H9 (cell line): Measurements from ENCODE around the gene RAB7B. TPM values are rescaled to one million over a fixed set of nuclear protein-coding genes. Genes with fewer than 3 reads are reported as not detected.

Experiments used
- DNase-seq: peaks from one replicate; pipeline ENCODE4 v3.0.0-alpha.2; 2017
- H2AFZ ChIP-seq: one replicate; pipeline ENCODE4 v1.6.1; 2013; ENCODE audit warnings: mild to moderate bottlenecking, low read length, control low read depth, moderate library complexity
- H2AK5ac ChIP-seq: 2 replicates; pipeline ENCODE4 v1.6.1; 2013; ENCODE audit warnings: low read length, control low read depth, mixed read lengths; ENCODE audit not compliant: insufficient read length
- H2BK120ac ChIP-seq: one replicate; pipeline ENCODE4 v1.6.1; 2013; ENCODE audit warnings: low read depth, mild to moderate bottlenecking, low read length, control low read depth, inconsistent platforms; ENCODE audit not compliant: poor library complexity, severe bottlenecking
- H2BK12ac ChIP-seq: 2 replicates; pipeline ENCODE4 v1.6.1; 2013; ENCODE audit warnings: low read length, control low read depth, mixed read lengths, low read depth; ENCODE audit not compliant: insufficient read length
- H2BK15ac ChIP-seq: 2 replicates; pipeline ENCODE4 v1.6.1; 2013; ENCODE audit warnings: low read depth, low read length, control low read depth
- H2BK20ac ChIP-seq: one replicate; pipeline ENCODE4 v1.6.1; 2013; ENCODE audit warnings: low read depth, mild to moderate bottlenecking, low read length, control low read depth, inconsistent platforms; ENCODE audit not compliant: poor library complexity, severe bottlenecking
- H2BK5ac ChIP-seq: 2 replicates; pipeline ENCODE4 v1.6.1; 2013; ENCODE audit warnings: low read length, control low read depth, mixed read lengths; ENCODE audit not compliant: insufficient read length
- H3K14ac ChIP-seq: 2 replicates; pipeline ENCODE4 v1.6.1; 2013; ENCODE audit warnings: low read length, control low read depth; ENCODE audit not compliant: insufficient read depth
- H3K18ac ChIP-seq: 2 replicates; pipeline ENCODE4 v1.6.1; 2013; ENCODE audit warnings: low read depth, mild to moderate bottlenecking, mixed read lengths, low read length, control low read depth; ENCODE audit not compliant: insufficient read length
- H3K23ac ChIP-seq: 2 replicates; pipeline ENCODE4 v1.6.1; 2013; ENCODE audit warnings: low read length, control low read depth, mixed read lengths, low read depth; ENCODE audit not compliant: insufficient read length
- H3K23me2 ChIP-seq: 2 replicates; pipeline ENCODE4 v1.6.1; 2013; ENCODE audit warnings: low read depth, mild to moderate bottlenecking, mixed read lengths, low read length, control low read depth; ENCODE audit not compliant: insufficient read length, poor library complexity, severe bottlenecking
- H3K27ac ChIP-seq: 2 replicates; pipeline ENCODE4 v1.5.1; 2013; ENCODE audit warnings: low read length, control low read depth, mixed read lengths, low read depth; ENCODE audit not compliant: insufficient read length
- H3K27me3 ChIP-seq: 2 replicates; pipeline ENCODE4 v1.6.1; 2013; ENCODE audit warnings: low read length, control low read depth, inconsistent platforms; ENCODE audit not compliant: insufficient read depth
- H3K4ac ChIP-seq: 2 replicates; pipeline ENCODE4 v1.6.1; 2013; ENCODE audit warnings: low read depth, mild to moderate bottlenecking, control low read depth, inconsistent platforms, low read length, moderate library complexity
- H3K4me1 ChIP-seq: 2 replicates; pipeline ENCODE4 v1.6.1; 2013; ENCODE audit warnings: low read length, control low read depth, inconsistent platforms; ENCODE audit not compliant: insufficient read depth
- H3K4me2 ChIP-seq: 2 replicates; pipeline ENCODE4 v1.6.1; 2013; ENCODE audit warnings: low read length, control low read depth, mixed read lengths; ENCODE audit not compliant: insufficient read length, insufficient read depth
- H3K56ac ChIP-seq: 2 replicates; pipeline ENCODE4 v1.6.1; 2013; ENCODE audit warnings: low read depth, mild to moderate bottlenecking, mixed read lengths, low read length, control low read depth; ENCODE audit not compliant: insufficient read length
- H3K79me1 ChIP-seq: 2 replicates; pipeline ENCODE4 v1.6.1; 2013; ENCODE audit warnings: low read depth, mild to moderate bottlenecking, moderate library complexity, low read length, control low read depth, inconsistent platforms; ENCODE audit not compliant: insufficient read depth, poor library complexity, severe bottlenecking
- H3K79me2 ChIP-seq: 2 replicates; pipeline ENCODE4 v1.6.1; 2013; ENCODE audit warnings: low read length, control low read depth, inconsistent platforms; ENCODE audit not compliant: insufficient read depth
- H3K9ac ChIP-seq: 2 replicates; pipeline ENCODE4 v1.6.1; 2013; ENCODE audit warnings: low read length, control low read depth, mixed read lengths; ENCODE audit not compliant: insufficient read length; ENCODE audit errors: extremely low read depth
- H3K9me3 ChIP-seq: one replicate; pipeline ENCODE4 v1.6.1; 2013; ENCODE audit warnings: low read depth, low read length, inconsistent platforms; ENCODE audit not compliant: control insufficient read depth
- H3T11ph ChIP-seq: one replicate; pipeline ENCODE4 v1.6.1; 2013; ENCODE audit warnings: mild to moderate bottlenecking, low read length, control low read depth, inconsistent platforms
- H4K20me1 ChIP-seq: one replicate; pipeline ENCODE4 v1.6.1; 2013; ENCODE audit not compliant: control insufficient read depth, insufficient read length, insufficient read depth
- H4K5ac ChIP-seq: 2 replicates; pipeline ENCODE4 v1.6.1; 2013; ENCODE audit warnings: low read depth, mild to moderate bottlenecking, mixed read lengths, low read length, control low read depth; ENCODE audit not compliant: insufficient read length
- H4K8ac ChIP-seq: replicated peaks from 2 replicates; pipeline ENCODE4 v1.6.1; 2013; ENCODE audit warnings: low read length, control low read depth, mixed read lengths, low read depth; ENCODE audit not compliant: insufficient read length
- H4K91ac ChIP-seq: 2 replicates; pipeline ENCODE4 v1.6.1; 2013; ENCODE audit warnings: low read depth, mild to moderate bottlenecking, moderate library complexity, mixed read lengths, low read length, control low read depth; ENCODE audit not compliant: insufficient read length
- H3K27ac Mint-ChIP-seq, 3 experiments: 2 replicates in 2 of 3; 3 replicates in 1 of 3; pipeline ENCODE4 v1.8.0; 2020 to 2021; ENCODE audit warnings: mixed read lengths in 3 of 3, mild to moderate bottlenecking in 1 of 3, moderate library complexity in 1 of 3
- H3K27me3 Mint-ChIP-seq: 2 replicates; pipeline ENCODE4 v1.8.0; 2021; ENCODE audit warnings: low read depth, mild to moderate bottlenecking, moderate library complexity, mixed read lengths
- H3K36me3 Mint-ChIP-seq, 3 experiments: 2 replicates in 2 of 3; 3 replicates in 1 of 3; pipeline ENCODE4 v1.8.0; 2020 to 2021; ENCODE audit warnings: low read depth in 3 of 3, mixed read lengths in 3 of 3; ENCODE audit not compliant: insufficient read depth in 1 of 3
- H3K4me1 Mint-ChIP-seq, 2 experiments: 2 replicates each; pipeline ENCODE4 v1.8.0; 2020; ENCODE audit warnings: mixed read lengths in 2 of 2
- H3K4me3 Mint-ChIP-seq, 2 experiments: 2 replicates in 1 of 2; 3 replicates in 1 of 2; pipeline ENCODE4 v1.8.0; 2020 to 2021; ENCODE audit warnings: mild to moderate bottlenecking in 2 of 2, mixed read lengths in 2 of 2, moderate library complexity in 1 of 2
- H3K9me3 Mint-ChIP-seq, 2 experiments: 2 replicates in 1 of 2; 3 replicates in 1 of 2; pipeline ENCODE4 v1.8.0; 2020; ENCODE audit warnings: mild to moderate bottlenecking in 2 of 2, mixed read lengths in 2 of 2, moderate library complexity in 1 of 2
- WGBS: extraction: QIAGEN DNeasy Blood & Tissue Kit; methylation state at CpG from one replicate; pipeline ENCODE4 v1.1.7; 2013; ENCODE audit warnings: missing lambda C conversion rate, low lambda C conversion rate, mixed read lengths; ENCODE audit not compliant: insufficient read length; ENCODE audit errors: extremely low coverage; 5-methylcytosine and 5-hydroxymethylcytosine counted together
- total RNA-seq: library from RNA; stranded (reverse); gene quantifications from 2 replicates; pipeline ENCODE4 v1.2.1, GENCODE V29; 2021
- TF ChIP-seq, protein P1 (sequence below): fragments of 200-600 bp; sonication (generic); conservative IDR thresholded peaks from 3 replicates; pipeline ENCODE4 v1.8.0; 2021; ENCODE audit warnings: antibody characterized with exemption, mild to moderate bottlenecking

Gene RAB7B
- total RNA-seq, 1 experiment from 2014 or later: 0.68 TPM

DNA sequence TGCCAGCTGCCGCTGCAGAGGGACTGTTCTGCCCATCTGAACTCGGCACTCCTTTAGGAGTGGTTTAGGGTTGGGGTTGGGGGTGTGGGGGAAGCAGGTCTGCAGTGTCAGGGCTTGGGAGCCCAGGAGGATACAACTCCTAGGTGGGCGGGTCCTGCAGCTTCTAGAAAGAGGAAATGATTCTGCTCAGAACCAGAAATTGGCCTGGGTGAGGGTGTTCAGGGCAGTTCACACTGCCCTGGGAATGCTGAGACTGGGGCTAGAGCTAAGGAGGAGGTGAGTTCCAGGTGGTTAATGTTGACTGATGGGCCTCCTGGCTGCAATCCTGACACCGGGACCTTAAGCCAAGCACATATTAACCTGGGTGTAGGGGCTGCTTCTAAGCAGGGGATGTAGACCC is 55.2 kb downstream of the RAB7B start:
- H3T11ph ChIP-seq: no peak overlapping the region

More for the DNA sequence above, 55.2 kb downstream of the RAB7B start:
- Histone ChIP-seq H3K79me2 (no peaks in the 10 kb centered on the region), H2BK15ac (no peak overlapping the region), H3K9me3 (no peaks in the 10 kb centered on the region), H2BK12ac (no peak overlapping the region), H2AK5ac (no peak overlapping the region), H2BK5ac (no peak overlapping the region), H3K4me2 (no peak overlapping the region), H3K27ac (no peak overlapping the region), H4K8ac (no peak overlapping the region), H3K9ac (no peak overlapping the region), H3K4ac (no peak overlapping the region), H3K4me1 (no peaks in the 10 kb centered on the region), H3K14ac (no peak overlapping the region), H3K23me2 (no peaks in the 10 kb centered on the region), H2AFZ (no peak overlapping the region), H4K91ac (no peak overlapping the region), H4K20me1 (no peaks in the 10 kb centered on the region), H2BK20ac (no peak overlapping the region), H3K79me1 (no peaks in the 10 kb centered on the region), H3K56ac (no peak overlapping the region), H2BK120ac (no peak overlapping the region), H3K23ac (no peak overlapping the region), H3K27me3 (no peaks in the 10 kb centered on the region), H4K5ac (no peak overlapping the region), H3K18ac (no peak overlapping the region)
- H3K4me3 Mint-ChIP-seq: no peak overlapping the region
- H3K27ac Mint-ChIP-seq: no peak overlapping the region
- WGBS: no CpG with 5 or more reads among the region's 4 CpGs
- no peaks in the 10 kb centered on the region for H3K36me3 Mint-ChIP-seq
- peaks cover 28% of the 10 kb centered on the region for H3K27me3 Mint-ChIP-seq
- no peaks in the 10 kb centered on the region; a peak in 1 of 5 replicates for H3K9me3 Mint-ChIP-seq
- peaks cover 12 to 17% of the 10 kb centered on the region in 2 experiments for H3K4me1 Mint-ChIP-seq
- no peak for DNase-seq
- TF ChIP-seq, protein P1, sequence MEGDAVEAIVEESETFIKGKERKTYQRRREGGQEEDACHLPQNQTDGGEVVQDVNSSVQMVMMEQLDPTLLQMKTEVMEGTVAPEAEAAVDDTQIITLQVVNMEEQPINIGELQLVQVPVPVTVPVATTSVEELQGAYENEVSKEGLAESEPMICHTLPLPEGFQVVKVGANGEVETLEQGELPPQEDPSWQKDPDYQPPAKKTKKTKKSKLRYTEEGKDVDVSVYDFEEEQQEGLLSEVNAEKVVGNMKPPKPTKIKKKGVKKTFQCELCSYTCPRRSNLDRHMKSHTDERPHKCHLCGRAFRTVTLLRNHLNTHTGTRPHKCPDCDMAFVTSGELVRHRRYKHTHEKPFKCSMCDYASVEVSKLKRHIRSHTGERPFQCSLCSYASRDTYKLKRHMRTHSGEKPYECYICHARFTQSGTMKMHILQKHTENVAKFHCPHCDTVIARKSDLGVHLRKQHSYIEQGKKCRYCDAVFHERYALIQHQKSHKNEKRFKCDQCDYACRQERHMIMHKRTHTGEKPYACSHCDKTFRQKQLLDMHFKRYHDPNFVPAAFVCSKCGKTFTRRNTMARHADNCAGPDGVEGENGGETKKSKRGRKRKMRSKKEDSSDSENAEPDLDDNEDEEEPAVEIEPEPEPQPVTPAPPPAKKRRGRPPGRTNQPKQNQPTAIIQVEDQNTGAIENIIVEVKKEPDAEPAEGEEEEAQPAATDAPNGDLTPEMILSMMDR: no peak
